HG03175 (cell line): ENCODE measurements around the gene IREB2.

Experiments used
- ATAC-seq: cut with Tn5 transposase; IDR thresholded peaks from one replicate; pipeline ENCODE4 v1.9.1; 2021; ENCODE audit warnings: mild to moderate bottlenecking, moderate library complexity; ENCODE audit not compliant: unreplicated experiment

Gene IREB2

DNA sequence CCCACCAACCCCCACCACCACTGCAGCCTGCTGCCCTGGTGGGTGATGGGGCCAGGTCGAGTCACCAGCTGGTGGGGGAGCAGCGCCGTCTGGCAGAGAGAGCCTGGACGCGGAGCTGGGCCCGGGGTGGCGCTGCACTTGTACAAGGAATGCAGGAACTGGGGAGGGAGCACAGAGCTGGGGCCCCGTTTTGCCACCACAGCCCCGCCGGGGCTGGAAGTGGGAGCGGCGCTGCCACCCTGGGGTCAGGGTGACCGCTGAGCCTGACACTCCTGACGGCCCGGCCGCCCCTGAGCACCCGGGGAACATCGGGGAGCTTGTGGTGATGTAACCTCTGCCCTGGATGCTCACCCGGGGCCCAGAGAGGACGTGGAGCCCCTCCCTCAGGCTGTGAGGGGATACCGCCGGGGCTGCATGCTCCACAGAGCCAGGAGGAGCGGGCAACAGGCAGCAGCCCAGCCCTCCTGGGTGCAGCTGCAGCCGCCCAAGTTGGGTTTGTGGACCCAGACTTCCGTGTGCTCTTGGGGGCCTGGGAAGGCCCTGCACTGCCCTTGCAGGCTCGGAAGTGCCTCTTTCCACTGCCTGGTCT is 32.6 kb upstream of the IREB2 start:
- no peak for ATAC-seq

- ATAC-seq, result no peak
Measured at GRCh38 chr15:78406016-78406585, 31.9 kb upstream of the IREB2 start.

GRCh38 chr15:78407608-78408354 is 30.2 kb upstream of the IREB2 start:
- no peak for ATAC-seq

- no peak for ATAC-seq
Measured at GRCh38 chr15:78408355-78408640, 29.7 kb upstream of the IREB2 start.

GRCh38 chr15:78408961-78409360 is 29.1 kb upstream of the IREB2 start:
- no peak for ATAC-seq

GRCh38 chr15:78411061-78411460 is 27.0 kb upstream of the IREB2 start:
- ATAC-seq, result no peak

DNA sequence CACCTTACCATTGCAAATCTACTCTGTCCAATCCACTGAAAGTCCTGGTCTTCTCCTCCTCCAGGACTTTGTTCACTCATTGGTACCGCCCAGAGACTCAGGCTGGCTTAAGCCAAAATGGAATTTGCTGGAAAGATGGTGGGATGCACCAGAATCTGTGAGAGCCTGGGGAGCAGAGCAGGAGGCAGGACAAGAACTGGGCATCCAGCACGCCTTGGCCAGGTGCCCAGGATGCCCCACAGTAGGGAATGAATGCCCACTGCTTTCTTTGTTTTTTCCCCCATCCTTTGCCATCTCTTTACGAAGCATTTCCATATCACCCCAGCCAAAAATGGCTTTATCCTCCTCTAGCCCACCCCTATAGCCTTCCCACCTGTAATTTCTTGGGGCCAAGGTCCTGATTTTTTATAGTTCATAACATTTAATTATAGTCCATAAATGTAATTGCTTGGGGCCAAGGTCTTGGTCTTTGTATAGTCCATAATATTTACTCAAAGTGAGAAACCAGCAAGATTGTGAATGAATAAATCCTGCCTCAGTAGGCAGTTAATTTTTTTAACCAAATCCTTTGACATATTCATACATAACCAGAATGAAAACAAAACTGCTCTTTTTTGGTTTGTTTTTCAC is 23.3 kb upstream of the IREB2 start:
- no peak for ATAC-seq

DNA sequence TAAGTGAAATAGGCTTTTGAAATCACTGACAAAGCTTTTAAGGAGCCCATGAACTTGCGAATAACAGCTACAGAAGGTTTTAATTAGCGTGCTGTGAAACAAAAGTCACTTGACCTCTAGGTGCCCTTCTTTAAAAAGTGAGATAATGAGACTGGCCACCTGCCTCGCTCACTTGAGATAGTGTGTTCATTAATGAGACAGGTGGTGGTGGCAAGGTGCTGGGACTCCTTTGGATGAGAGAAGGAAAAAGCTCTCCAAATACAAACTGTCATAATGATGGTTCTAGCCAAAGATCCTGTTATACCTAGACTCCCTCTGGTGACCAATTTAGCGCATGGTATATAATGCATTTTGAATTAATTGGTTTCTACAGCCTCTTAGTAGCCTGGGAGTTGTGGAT is 22.7 kb upstream of the IREB2 start:
- no peak for ATAC-seq

DNA sequence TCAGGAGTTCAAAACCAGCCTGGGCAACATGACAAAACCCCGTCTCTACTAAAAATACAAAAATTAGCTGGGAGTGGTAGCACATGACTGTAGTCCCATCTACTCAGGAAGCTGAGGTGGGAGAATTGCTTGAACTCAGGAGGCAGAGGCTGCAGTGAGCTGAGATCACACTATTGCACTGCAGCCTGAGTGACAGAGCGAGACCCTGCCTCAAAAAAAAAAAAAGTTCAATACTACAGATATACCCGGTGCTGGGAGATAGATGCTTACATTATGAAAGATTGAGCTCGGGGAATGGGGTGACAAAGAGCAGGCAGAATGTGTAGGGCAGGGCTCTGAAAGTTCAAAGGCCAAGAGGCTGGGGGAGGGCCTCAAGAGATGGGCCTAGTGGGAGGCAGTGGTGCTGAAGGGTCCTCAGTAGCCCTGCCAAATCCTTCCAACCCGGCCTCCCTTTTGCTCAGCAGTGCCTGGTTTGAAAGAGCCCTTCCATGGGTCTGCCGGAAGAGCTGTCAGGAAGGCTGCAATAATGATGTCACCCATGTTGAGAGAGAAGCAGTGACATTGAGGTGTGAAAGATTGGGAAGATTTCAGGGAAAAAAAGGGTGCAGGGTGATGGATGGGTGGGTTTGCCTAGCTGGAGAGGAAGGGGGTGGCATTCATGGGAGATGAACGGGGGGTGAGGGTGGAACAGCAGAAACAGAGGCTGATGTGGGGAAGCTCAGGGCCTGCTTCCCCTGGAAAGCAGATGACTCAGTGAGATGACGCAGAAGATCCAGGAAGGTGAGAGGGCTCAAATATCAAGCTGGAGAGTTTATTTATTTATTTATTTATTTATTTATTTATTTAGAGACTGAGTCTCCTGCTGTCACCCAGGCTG is 20.0 kb upstream of the IREB2 start:
- no peak for ATAC-seq

DNA sequence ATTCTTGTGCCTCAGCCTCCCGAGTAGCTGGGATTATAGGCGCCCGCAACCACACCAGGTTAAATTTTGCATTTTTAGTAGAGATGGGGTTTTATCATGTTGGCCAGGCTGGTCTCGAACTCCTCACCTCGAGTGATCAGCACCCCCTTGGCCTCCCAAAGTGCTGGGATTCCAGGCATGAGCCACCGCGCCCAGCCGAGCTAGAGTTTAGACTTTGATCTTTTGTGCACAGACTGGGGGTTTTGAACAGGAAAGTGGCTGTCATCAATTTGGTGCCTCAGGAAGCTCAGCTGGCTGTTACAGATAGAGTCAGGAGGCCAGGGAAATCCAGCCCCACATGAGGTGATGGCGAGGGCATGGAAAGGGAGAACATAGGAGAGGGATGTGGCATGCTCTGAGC is 19.3 kb upstream of the IREB2 start:
- no peak for ATAC-seq

- no peak for ATAC-seq
Measured at GRCh38 chr15:78419367-78419766, 18.6 kb upstream of the IREB2 start.

DNA sequence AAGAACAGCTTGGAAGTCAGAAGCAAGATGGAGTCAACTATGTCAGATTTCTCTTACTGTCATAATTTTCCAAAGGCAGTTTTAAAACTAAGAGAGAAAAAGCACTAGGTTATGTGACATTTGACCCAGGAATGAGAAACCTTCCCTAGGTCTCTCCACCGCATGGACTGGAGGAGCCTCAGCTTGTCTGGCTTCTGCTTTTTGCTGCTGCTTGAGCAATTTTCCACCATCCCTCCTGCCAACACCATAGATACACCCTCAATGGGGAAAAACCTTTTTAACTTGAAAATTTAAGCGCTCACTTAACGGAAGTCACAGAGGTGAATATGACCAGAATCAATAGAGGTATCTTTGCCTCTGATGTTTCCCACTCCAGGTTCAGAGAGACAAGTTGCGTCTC is 17.8 kb upstream of the IREB2 start:
- no peak for ATAC-seq

DNA sequence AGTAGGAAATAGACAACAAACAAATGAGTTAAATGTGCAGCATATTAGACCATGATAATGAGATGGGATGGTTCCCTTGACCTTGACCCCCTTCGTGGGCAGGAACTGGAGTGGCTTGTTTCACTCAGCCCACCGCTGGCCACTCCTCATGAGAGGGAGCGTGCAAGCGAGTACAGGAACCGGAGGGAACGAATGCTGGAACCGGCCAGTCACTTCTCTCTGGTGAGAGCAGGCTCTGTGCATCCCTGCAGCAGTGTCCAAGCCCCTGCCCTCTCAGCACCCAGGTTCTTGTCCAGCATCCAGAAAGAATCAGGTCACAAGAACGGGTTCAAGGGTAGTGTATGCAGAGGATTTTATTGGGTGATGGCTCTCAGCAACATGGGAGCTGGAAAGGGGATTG is 17.2 kb upstream of the IREB2 start:
- ATAC-seq, result no peak

DNA sequence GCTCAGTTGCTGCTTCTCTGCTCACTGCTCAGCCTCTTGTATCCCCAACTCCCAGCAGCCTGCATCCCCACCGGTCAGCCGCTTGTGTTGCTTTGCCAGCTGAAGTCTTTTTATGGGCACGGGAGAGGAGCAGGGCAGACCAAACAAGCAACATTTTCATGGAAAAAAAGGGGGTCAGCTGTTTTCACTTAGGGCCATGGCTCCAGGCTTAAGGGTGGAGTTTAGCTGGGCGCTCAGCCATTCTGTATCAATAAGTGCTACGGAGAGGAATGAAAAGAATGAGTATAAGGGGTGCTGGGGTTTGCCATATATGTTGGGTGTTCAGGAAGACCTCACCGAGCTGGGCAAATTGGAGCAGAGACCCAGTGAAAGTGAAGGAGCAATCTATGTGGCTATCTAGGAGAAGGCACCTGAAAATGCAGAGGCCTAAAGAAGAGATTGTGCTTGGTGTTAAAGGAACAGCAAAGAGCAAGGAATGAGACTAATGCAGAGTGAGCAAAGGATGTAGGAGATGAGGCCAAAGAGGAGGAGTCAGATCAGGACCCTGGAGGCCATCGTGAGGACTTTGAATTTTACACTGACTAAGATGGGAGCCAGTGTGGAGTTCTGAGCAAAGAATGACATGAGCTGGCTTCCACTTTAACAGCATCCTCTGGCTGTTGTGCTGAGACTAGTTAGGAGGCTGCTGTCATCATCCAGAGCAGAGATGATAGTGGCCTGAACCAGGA is 16.6 kb upstream of the IREB2 start:
- ATAC-seq, result no peak

DNA sequence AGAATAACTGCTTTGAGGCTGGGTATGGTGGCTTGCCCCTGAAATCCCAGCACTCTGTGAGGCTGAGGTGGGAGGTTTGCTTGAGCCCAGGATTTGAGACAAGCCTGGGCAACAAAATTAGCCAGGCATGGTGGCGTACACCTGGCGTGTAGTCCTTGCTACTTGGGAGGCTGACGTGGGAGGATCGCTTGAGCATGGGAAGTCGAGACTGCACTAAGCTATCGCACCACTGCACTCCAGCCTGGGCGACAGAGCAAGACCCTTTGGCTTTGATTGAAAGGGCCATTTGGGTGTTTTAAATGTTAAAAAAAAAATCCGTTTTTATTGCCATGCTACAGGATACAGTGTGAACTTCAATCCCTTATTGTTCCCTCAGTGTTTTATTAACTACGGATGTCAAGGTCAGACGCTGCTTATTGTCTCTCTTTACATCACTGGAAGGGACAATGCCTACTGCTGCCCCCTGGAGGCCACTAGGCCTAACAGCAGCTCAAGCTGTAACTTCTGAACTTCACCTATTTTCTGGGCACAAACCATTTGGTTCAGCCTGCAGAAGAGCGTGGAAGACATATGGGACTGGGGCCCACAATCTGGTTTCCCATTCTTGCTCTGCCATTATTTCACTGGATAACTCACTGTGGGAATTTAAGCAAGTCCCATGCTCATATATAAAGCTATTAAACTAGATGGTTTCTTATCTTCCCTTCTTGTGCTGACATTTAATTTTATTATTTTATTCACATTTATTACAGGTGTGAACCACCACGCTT is 15.3 kb upstream of the IREB2 start:
- ATAC-seq, result no peak

- ATAC-seq, result no peak
Measured at GRCh38 chr15:78424673-78425072, 13.3 kb upstream of the IREB2 start.

GRCh38 chr15:78425643-78426042 is 12.4 kb upstream of the IREB2 start:
- ATAC-seq, result no peak

DNA sequence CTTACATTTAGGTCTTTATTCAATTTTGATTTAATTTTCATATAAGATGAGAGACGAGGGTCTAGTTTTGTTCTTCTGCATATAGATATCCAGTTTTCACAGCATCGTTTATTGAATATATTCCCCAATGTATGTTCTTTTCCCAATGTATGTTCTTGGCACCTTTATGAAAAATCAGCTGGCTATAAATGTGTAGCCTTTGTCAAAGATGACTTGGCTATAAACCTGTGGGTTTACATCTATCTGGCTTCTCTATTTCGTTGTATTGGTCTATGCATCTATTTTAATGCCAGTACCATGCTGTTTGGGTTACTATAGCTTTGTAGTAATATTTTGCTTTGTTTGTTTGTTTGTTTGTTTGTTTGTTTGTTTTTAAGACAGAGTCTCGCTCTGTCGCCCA is 11.7 kb upstream of the IREB2 start:
- no peak for ATAC-seq

GRCh38 chr15:78427953-78428352 is 10.1 kb upstream of the IREB2 start:
- no peak for ATAC-seq

DNA sequence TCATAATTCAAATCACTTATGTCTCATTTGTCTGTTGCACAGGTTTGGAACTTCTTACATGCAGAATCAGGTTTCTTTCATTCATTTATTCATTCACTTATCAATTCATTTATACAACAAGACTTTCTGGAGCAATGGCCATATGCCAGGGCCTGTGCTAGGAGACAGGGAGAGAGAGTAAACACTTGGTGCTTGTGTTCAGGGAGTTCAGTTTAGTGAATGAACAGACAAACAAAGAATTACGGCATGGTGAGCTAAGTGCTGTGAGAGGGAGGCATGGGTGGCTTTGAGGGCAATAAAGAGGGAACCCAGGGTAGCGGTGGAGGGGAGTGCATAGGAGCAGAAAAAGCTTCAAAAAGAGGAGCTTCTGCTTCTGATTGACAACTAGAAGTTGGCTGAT is 8.5 kb upstream of the IREB2 start:
- ATAC-seq, result no peak
